Stimulated activated CD4-positive, alpha-beta T cell treated with anti-CD3 and anti-CD28 coated beads, Interleukin-12 subunit alpha, Interleukin-12 subunit beta, amount 100 ng/mL, for 48 hours (primary cell): ENCODE results near the gene CEACAM18.
A peak's percentile ranks its signal among the peaks of the same experiment; 100 is the strongest.
"Not testable (repeated sequence)": the region's sequence is repeated elsewhere in the genome, so short reads cannot be mapped to it uniquely, and the experiment has no call there.

Source experiments
- DNase-seq, 3 donors: peaks; one replicate each; pipeline ENCODE4 v3.0.0-alpha.2; 2020; ENCODE audit warnings: low read depth in 2 of 3, low spot score in 1 of 3

CEACAM18 gene

GRCh38 chr19:51491586-51491985 lies 13.2 kb downstream of the CEACAM18 start:
- DNase-seq, result no peak

GRCh38 chr19:51493776-51494175 lies 15.4 kb downstream of the CEACAM18 start:
- no peak for DNase-seq

- no peak for DNase-seq
Observed at GRCh38 chr19:51497666-51498065, 19.3 kb downstream of the CEACAM18 start.

GRCh38 chr19:51500931-51501330 lies 22.6 kb downstream of the CEACAM18 start:
- DNase-seq, result not testable (repeated sequence)

- peak in 2 of 3 donors; percentile 15 to 32 for DNase-seq
Observed at GRCh38 chr19:51501594-51502263, 23.4 kb downstream of the CEACAM18 start, which contains the start of gene SIGLEC12. Gene SIGLEC12 (minus strand): TSS chr19:51501800. CDS start chr19:51501733, 67 bp downstream.

GRCh38 chr19:51503286-51503817 lies 25.0 kb downstream of the CEACAM18 start:
- no peak for DNase-seq

DNA sequence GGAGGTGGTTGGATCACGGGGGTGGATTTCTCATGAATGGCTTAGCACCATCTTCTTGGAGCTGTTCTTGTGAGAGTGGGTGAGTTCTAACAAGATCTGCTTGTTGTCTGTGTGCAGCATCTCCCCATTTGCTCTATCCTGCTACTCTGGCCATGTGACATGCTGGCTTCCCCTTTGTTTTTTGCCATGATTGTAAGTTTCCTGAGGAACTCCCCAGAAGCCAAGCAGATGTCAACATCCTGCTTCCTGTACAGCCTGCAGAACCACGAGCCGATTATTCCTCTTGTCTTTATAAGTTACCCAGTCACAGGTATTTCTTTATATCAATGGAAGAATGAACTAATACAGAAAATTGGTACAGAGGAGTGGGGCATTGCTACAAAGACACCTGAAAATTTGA lies 25.6 kb downstream of the CEACAM18 start:
- no peak for DNase-seq

DNA sequence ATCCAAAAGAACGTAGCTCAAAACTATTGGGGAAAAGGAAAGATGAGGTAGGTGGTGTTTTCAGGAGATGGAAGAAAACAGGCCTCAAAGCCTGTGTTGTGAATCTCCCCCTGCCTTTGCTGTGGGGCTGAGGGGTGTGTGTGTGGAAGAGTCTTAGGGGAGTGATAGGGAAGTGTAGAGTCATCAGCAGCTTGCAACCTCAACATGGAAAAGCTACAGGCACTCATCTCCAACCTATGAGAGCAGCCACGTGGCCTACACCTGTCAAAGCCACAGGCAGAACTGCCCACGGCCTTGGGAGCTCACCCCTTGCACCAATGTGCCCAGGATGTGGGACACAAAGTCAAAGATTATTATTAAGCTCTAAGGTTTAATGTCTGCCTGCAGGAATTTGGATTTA lies 27.6 kb downstream of the CEACAM18 start:
- no peak for DNase-seq

- no peak for DNase-seq
Observed at GRCh38 chr19:51507192-51507591, 28.9 kb downstream of the CEACAM18 start.

GRCh38 chr19:51507640-51508058 lies 29.3 kb downstream of the CEACAM18 start:
- DNase-seq, result no peak

- DNase-seq, result no peak
Observed at GRCh38 chr19:51508059-51508733, 29.9 kb downstream of the CEACAM18 start.

DNA sequence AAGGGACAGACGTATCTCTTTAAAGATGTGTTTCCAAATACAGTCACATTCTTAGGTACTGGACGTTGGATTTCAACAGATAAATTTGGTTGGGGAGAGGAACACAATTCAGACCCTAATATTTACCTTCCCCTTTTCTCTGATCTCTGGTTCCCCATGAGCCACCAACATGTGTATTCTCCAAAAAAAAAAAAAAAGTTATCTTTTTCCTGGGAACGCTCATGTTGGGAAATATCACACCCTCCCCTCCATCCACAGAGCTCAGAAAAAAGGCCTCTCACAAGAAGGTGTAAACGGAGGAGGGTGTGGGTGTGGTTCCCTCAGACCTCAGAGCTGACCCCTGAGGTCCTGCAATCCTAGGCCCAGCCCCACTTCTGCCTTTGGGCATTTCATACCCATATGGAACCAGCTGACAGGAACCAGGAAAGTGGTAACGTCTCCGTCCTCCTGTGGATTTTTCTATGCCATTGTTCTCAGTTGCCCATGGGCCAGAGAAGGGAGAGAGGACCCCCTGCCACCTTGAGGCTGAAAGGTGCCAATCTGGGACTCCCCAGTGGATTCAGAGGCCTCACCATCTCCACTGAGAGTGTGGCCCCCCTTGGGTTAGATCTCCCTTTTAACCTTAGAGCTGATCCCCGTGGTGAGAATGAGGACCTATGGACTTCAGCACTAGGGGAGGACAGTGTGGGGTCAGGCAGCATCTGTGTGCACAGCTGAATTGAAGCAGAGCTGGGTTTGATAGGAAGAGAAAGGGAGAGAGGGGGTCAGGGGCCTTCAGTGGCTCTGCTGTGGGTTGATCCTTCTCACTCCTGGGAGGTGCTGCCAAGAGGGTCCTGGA lies 31.7 kb downstream of the CEACAM18 start:
- no peak for DNase-seq

GRCh38 chr19:51511353-51511752 lies 33.0 kb downstream of the CEACAM18 start:
- DNase-seq, result no peak

- no peak for DNase-seq
Observed at GRCh38 chr19:51513968-51514367, 35.6 kb downstream of the CEACAM18 start.

GRCh38 chr19:51514866-51515481 lies 36.6 kb downstream of the CEACAM18 start:
- DNase-seq, result peak in 1 of 3 donors; percentile 58

- no peak for DNase-seq
Observed at GRCh38 chr19:51520728-51521127, 42.4 kb downstream of the CEACAM18 start.

DNA sequence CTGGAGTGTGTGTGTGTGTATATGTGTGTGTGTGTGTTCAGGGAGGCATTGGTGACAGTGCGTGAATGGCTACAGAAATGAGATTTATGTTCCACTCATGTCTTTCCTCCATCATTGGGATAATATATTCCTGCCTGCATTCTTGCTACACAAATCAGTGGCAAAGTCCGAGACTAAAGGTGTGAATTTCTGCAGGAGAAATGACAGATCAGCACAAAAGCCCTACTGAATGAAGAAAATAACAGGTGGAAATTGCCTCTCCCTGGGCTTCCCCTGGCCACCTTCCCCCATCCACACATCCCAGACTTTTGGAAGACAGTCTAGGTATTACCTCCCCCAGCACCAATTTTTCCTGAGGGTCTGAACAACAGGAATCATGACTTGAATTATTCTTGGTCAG lies 43.0 kb downstream of the CEACAM18 start:
- DNase-seq, result no peak

GRCh38 chr19:51521781-51522180 lies 43.4 kb downstream of the CEACAM18 start:
- DNase-seq, result no peak

- DNase-seq, result no peak
Observed at GRCh38 chr19:51524666-51525264, 46.4 kb downstream of the CEACAM18 start.

- DNase-seq, result no peak
Observed at GRCh38 chr19:51525651-51526050, 47.3 kb downstream of the CEACAM18 start.

GRCh38 chr19:51529301-51529700 lies 51.0 kb downstream of the CEACAM18 start:
- no peak for DNase-seq
